SK-N-SH (cell line): Measurements from ENCODE around the gene EPB41L4A. TPM values are rescaled to one million over a fixed set of nuclear protein-coding genes. Genes with fewer than 3 reads are reported as not detected.

Experiments
- CTCF ChIA-PET: fragments of 300-600, 350-600 bp; formaldehyde crosslinking; extraction: SDS; loops from one replicate; lab custom pipeline; 2021; lab: Yijun Ruan, JAX
- POLR2A ChIA-PET: fragments of 350-600 bp; sonication (Branson Sonifier 250); formaldehyde crosslinking; extraction: SDS; loops from one replicate; lab custom pipeline; 2020; ENCODE audit warnings: antibody characterized with exemption, inconsistent platforms; lab: Yijun Ruan, JAX
- DNase-seq: peaks from one replicate; pipeline ENCODE4 v3.0.0; 2012
- H2AFZ ChIP-seq: fragments of 200-600 bp; sonication (generic); 2 replicates; pipeline ENCODE4 v1.8.1; 2016; ENCODE audit warnings: antibody characterized with exemption, mild to moderate bottlenecking, low read depth
- H3F3A ChIP-seq: fragments of 200-600 bp; sonication (generic); replicated peaks from 2 replicates; pipeline ENCODE3; 2016; ENCODE audit warnings: antibody characterized with exemption, mild to moderate bottlenecking; ENCODE audit not compliant: insufficient read depth
- H3K27ac ChIP-seq, 2 experiments: fragments of 200-500 bp in 1 of 2; fragments of 200-600 bp in 1 of 2; sonication (Bioruptor generic) in 1 of 2; sonication (generic), shearing (Covaris generic) in 1 of 2; 2 replicates each; pipeline versions ENCODE4 v1.5.1 to v1.6.1; 2014 to 2016; ENCODE audit warnings: low read depth in 2 of 2, inconsistent platforms in 1 of 2, low read length in 1 of 2, mild to moderate bottlenecking in 1 of 2, mixed read lengths in 1 of 2
- H3K27me3 ChIP-seq: fragments of 200-600 bp; sonication (generic), shearing (Covaris generic); 2 replicates; pipeline ENCODE4 v1.6.1; 2016; ENCODE audit warnings: mixed run types; ENCODE audit not compliant: insufficient read depth
- H3K36me3 ChIP-seq, 2 experiments: fragments of 200-500 bp in 1 of 2; fragments of 200-600 bp in 1 of 2; sonication (Bioruptor generic) in 1 of 2; sonication (generic) in 1 of 2; replicated peaks in 1 of 2; 2 replicates each; pipeline versions ENCODE3 to v1.5.1; 2014 to 2016; ENCODE audit warnings: low read length in 1 of 2, mild to moderate bottlenecking in 1 of 2; ENCODE audit not compliant: insufficient read depth in 2 of 2, control insufficient read depth in 1 of 2
- H3K4me1 ChIP-seq, 2 experiments: fragments of 200-500 bp in 1 of 2; fragments of 200-600 bp in 1 of 2; sonication (Bioruptor generic) in 1 of 2; sonication (generic), shearing (Covaris generic) in 1 of 2; 2 replicates each; pipeline versions ENCODE4 v1.5.1 to v1.6.1; 2014 to 2016; ENCODE audit warnings: low read depth in 1 of 2, low read length in 1 of 2, mixed run types in 1 of 2; ENCODE audit not compliant: insufficient read depth in 2 of 2, control insufficient read depth in 1 of 2
- H3K4me2 ChIP-seq: fragments of 200-600 bp; sonication (generic), shearing (Covaris generic); 2 replicates; pipeline ENCODE4 v1.6.1; 2017; ENCODE audit warnings: mixed run types
- H3K4me3 ChIP-seq, 2 experiments: fragments of 200-500 bp in 1 of 2; fragments of 200-600 bp in 1 of 2; sonication (Bioruptor generic) in 1 of 2; sonication (generic), shearing (Covaris generic) in 1 of 2; 2 replicates each; pipeline versions ENCODE4 v1.5.1 to v1.8.1; 2014 to 2016; ENCODE audit warnings: low read depth in 2 of 2, inconsistent platforms in 1 of 2, low read length in 1 of 2, mild to moderate bottlenecking in 1 of 2, mixed read lengths in 1 of 2, moderate library complexity in 1 of 2
- H3K79me2 ChIP-seq: fragments of 200-600 bp; sonication (generic); 2 replicates; pipeline ENCODE4 v1.8.1; 2017; ENCODE audit warnings: mild to moderate bottlenecking; ENCODE audit not compliant: insufficient read depth
- H3K9ac ChIP-seq: fragments of 200-600 bp; sonication (generic); 2 replicates; pipeline ENCODE4 v1.6.1; 2017; ENCODE audit warnings: mixed run types
- H3K9me2 ChIP-seq: fragments of 200-600 bp; sonication (generic); 2 replicates; pipeline ENCODE4 v1.6.1; 2017; ENCODE audit warnings: mixed run types
- H3K9me3 ChIP-seq: fragments of 200-600 bp; sonication (generic); 2 replicates; pipeline ENCODE4 v1.6.1; 2017; ENCODE audit warnings: mixed run types, mild to moderate bottlenecking, moderate library complexity
- H4K20me1 ChIP-seq: fragments of 200-600 bp; sonication (generic); 2 replicates; pipeline ENCODE4 v1.6.1; 2017; ENCODE audit warnings: mild to moderate bottlenecking, mixed run types; ENCODE audit not compliant: insufficient read depth
- CHD2 ChIP-seq: fragments of 150-350 bp; IDR thresholded peaks from 2 replicates; pipeline ENCODE4 v1.6.1; 2018; ENCODE audit warnings: low read length; ENCODE audit not compliant: partially characterized antibody
- ELF1 ChIP-seq: IDR thresholded peaks from 2 replicates; pipeline ENCODE4 v1.4.0; 2012
- EZH2phosphoT487 ChIP-seq: fragments of 200-600 bp; sonication (generic); IDR thresholded peaks from 2 replicates; pipeline ENCODE4 v1.6.1; 2017; ENCODE audit warnings: low read depth, mixed run types, mild to moderate bottlenecking, antibody characterized with exemption, moderate library complexity, borderline replicate concordance
- FOXJ3 ChIP-seq: sonication (generic); formaldehyde crosslinking; IDR thresholded peaks from 2 replicates; pipeline ENCODE4 v1.5.1; 2020; ENCODE audit warnings: mild to moderate bottlenecking, missing genetic modification reagents
- FOXM1 ChIP-seq: IDR thresholded peaks from 2 replicates; pipeline ENCODE4 v1.4.0; 2012; ENCODE audit warnings: low read depth, mild to moderate bottlenecking
- GATA2 ChIP-seq: sonication (generic); formaldehyde crosslinking; IDR thresholded peaks from 2 replicates; pipeline ENCODE4 v1.5.0; 2020; ENCODE audit warnings: mild to moderate bottlenecking, missing genetic modification reagents
- JUND ChIP-seq: IDR thresholded peaks from 2 replicates; pipeline ENCODE4 v1.4.0; 2012
- MAX ChIP-seq: IDR thresholded peaks from 2 replicates; pipeline ENCODE4 v1.4.0; 2012; ENCODE audit warnings: low read depth
- MEF2A ChIP-seq: IDR thresholded peaks from 2 replicates; pipeline ENCODE4 v1.4.0; 2012; ENCODE audit warnings: low read depth, borderline replicate concordance
- MXI1 ChIP-seq: IDR thresholded peaks from 2 replicates; pipeline ENCODE4 v1.6.1; 2012; ENCODE audit warnings: mild to moderate bottlenecking, low read depth, low read length, improper control_type of control experiment
- NFIC ChIP-seq: IDR thresholded peaks from 2 replicates; pipeline ENCODE4 v1.4.0; 2012; ENCODE audit warnings: borderline replicate concordance
- PBX3 ChIP-seq: IDR thresholded peaks from 2 replicates; pipeline ENCODE4; 2012
- RCOR1 ChIP-seq: fragments of 150-350 bp; IDR thresholded peaks from 2 replicates; pipeline ENCODE4 v1.6.1; 2017; ENCODE audit warnings: antibody characterized with exemption, low read length
- REST ChIP-seq: IDR thresholded peaks from 2 replicates; pipeline ENCODE4 v1.6.1; 2012; ENCODE audit warnings: mild to moderate bottlenecking, low read depth, low read length, moderate library complexity
- RFX5 ChIP-seq: IDR thresholded peaks from 2 replicates; pipeline ENCODE4 v1.6.1; 2012; ENCODE audit warnings: mild to moderate bottlenecking, improper control_type of control experiment, low read length
- SIN3A ChIP-seq: IDR thresholded peaks from 2 replicates; pipeline ENCODE4 v1.6.1; 2012; ENCODE audit warnings: low read depth, mild to moderate bottlenecking, low read length, moderate library complexity, borderline replicate concordance
- TAF1 ChIP-seq: IDR thresholded peaks from 2 replicates; pipeline ENCODE4 v1.6.1; 2012; ENCODE audit warnings: low read depth, mild to moderate bottlenecking, low read length, moderate library complexity, borderline replicate concordance
- TEAD4 ChIP-seq: IDR thresholded peaks from 2 replicates; pipeline ENCODE4 v1.4.0; 2012; ENCODE audit warnings: mild to moderate bottlenecking, borderline replicate concordance; ENCODE audit not compliant: insufficient read depth
- USF2 ChIP-seq: fragments of 150-350 bp; IDR thresholded peaks from 2 replicates; pipeline ENCODE4 v1.6.1; 2017; ENCODE audit warnings: antibody characterized with exemption, low read length, low read depth, borderline replicate concordance
- polyA plus RNA-seq, 3 experiments: library from polyadenylated mRNA; depleted of rRNA; stranded (reverse); fragments of >200 nt; gene quantifications; 2 replicates each; pipeline ENCODE4 v1.2.3, GENCODE V29; 2012

EPB41L4A gene
- polyA plus RNA-seq, 1 of the 3 experiments (the other 2 are of a cell fraction) = 0.07 TPM

- CTCF ChIA-PET = interaction anchor here (1.1 kb wide), 1 partner anchor 162 kb away, joined by 4 read pairs; no protein-coding TSS in a partner anchor
- Histone ChIP-seq H3K9me3 (no peaks in the 10 kb centered on the region), H3K9ac (no peak overlapping the region), H4K20me1 (no peaks in the 10 kb centered on the region), H3K9me2 (no peaks in the 10 kb centered on the region), H3K79me2 (no peaks in the 10 kb centered on the region), H3K36me3 (no peaks in the 10 kb centered on the region), H3K4me3 (no peak overlapping the region), H3K27ac (no peak overlapping the region), H3K27me3 (no peaks in the 10 kb centered on the region; the same call in 1 of the 2 replicates), H3K4me1 (no peaks in the 10 kb centered on the region; a peak in 2 of 4 replicates), H2AFZ (no peak overlapping the region), H3K4me2 (no peak overlapping the region), H3F3A (no peaks in the 10 kb centered on the region)
- no peak for TF ChIP-seq REST
- TF ChIP-seq SIN3A = no peak
- no peak for TF ChIP-seq USF2
- no peak for TF ChIP-seq ELF1
- no peak for TF ChIP-seq CHD2
- TF ChIP-seq PBX3 = no peak
- TF ChIP-seq RCOR1 = no peak
- no peak for TF ChIP-seq EZH2phosphoT487
- no peak for TF ChIP-seq NFIC
- no peak for TF ChIP-seq GATA2 (CRISPR knock-in tag)
- no peak for TF ChIP-seq RFX5
- TF ChIP-seq FOXJ3 (CRISPR knock-in tag) = no peak
- no peak for TF ChIP-seq JUND
- no peak for TF ChIP-seq TAF1
- TF ChIP-seq MAX = no peak
- TF ChIP-seq MXI1 = no peak
- TF ChIP-seq TEAD4 = no peak
- no peak for TF ChIP-seq MEF2A
- TF ChIP-seq FOXM1 = no peak
- POLR2A ChIA-PET = no interaction called here
- no peak for DNase-seq
Observed at GRCh38 chr5:112257976-112258375, 161.1 kb downstream of the EPB41L4A start.
